ENCODE data around the gene FAM13A.

GRCh38 chr4:88728146-88728545 is 328.8 kb downstream of the FAM13A start:
- TF ChIP-seq, protein P1, sequence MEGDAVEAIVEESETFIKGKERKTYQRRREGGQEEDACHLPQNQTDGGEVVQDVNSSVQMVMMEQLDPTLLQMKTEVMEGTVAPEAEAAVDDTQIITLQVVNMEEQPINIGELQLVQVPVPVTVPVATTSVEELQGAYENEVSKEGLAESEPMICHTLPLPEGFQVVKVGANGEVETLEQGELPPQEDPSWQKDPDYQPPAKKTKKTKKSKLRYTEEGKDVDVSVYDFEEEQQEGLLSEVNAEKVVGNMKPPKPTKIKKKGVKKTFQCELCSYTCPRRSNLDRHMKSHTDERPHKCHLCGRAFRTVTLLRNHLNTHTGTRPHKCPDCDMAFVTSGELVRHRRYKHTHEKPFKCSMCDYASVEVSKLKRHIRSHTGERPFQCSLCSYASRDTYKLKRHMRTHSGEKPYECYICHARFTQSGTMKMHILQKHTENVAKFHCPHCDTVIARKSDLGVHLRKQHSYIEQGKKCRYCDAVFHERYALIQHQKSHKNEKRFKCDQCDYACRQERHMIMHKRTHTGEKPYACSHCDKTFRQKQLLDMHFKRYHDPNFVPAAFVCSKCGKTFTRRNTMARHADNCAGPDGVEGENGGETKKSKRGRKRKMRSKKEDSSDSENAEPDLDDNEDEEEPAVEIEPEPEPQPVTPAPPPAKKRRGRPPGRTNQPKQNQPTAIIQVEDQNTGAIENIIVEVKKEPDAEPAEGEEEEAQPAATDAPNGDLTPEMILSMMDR (IDR thresholded peaks at IDR 0.05), result no peak
- TF ChIP-seq POLR2A (IDR thresholded peaks at IDR 0.05), result no peak

Measured in uterus (tissue), 2 donors.